Common myeloid progenitor, CD34-positive (primary cell): ENCODE measurements around the gene BICDL1.
"Not testable (repeated sequence)": the region's sequence is repeated elsewhere in the genome, so short reads cannot be mapped to it uniquely, and the experiment has no call there.

Source experiments
- CTCF ChIA-PET: fragments of 350-600 bp; sonication (Branson Sonifier 250); formaldehyde crosslinking; loops from one replicate; lab custom pipeline; 2021; ENCODE audit warnings: antibody characterized with exemption; lab: Charles Lee
- POLR2A ChIA-PET: fragments of 350-600 bp; sonication (Branson Sonifier 250); formaldehyde crosslinking; loops from one replicate; lab custom pipeline; 2021; ENCODE audit warnings: antibody characterized with exemption; lab: Charles Lee
- DNase-seq, 3 donors: peaks; one replicate each; pipeline versions ENCODE4 v3.0.0 to v3.0.0-alpha.2; 2013
- H3K27ac ChIP-seq, 2 experiments: 1 replicate in 1 of 2; 2 replicates in 1 of 2; pipeline ENCODE4 v1.7.0; 2013; ENCODE audit warnings: inconsistent platforms in 2 of 2, low read length in 2 of 2, mild to moderate bottlenecking in 2 of 2, low read depth in 1 of 2, moderate library complexity in 1 of 2; ENCODE audit not compliant: severe bottlenecking in 2 of 2, insufficient read depth in 1 of 2, poor library complexity in 1 of 2
- H3K27me3 ChIP-seq, 5 experiments: replicated peaks in 2 of 5; 1 replicate in 3 of 5; 2 replicates in 2 of 5; pipeline versions ENCODE4 v1.6.1 to v1.7.0; 2013; ENCODE audit warnings: low read length in 4 of 5, mild to moderate bottlenecking in 2 of 5, moderate library complexity in 2 of 5, inconsistent platforms in 1 of 5; ENCODE audit not compliant: insufficient read depth in 5 of 5, control insufficient read depth in 4 of 5
- H3K36me3 ChIP-seq, 4 experiments: 1 replicate in 2 of 4; 2 replicates in 2 of 4; pipeline versions ENCODE4 v1.6.1 to v1.7.0; 2013; ENCODE audit warnings: low read length in 3 of 4, control low read depth in 1 of 4, mild to moderate bottlenecking in 1 of 4; ENCODE audit not compliant: control insufficient read depth in 4 of 4, insufficient read depth in 4 of 4
- H3K4me1 ChIP-seq, 4 experiments: 1 replicate in 3 of 4; 2 replicates in 1 of 4; pipeline versions ENCODE4 v1.6.1 to v1.7.1; 2013; ENCODE audit warnings: low read length in 3 of 4, mild to moderate bottlenecking in 3 of 4, control low read depth in 1 of 4, inconsistent platforms in 1 of 4, moderate library complexity in 1 of 4; ENCODE audit not compliant: control insufficient read depth in 4 of 4, insufficient read depth in 4 of 4; ENCODE audit errors: control extremely low read depth in 1 of 4
- H3K4me3 ChIP-seq, 7 experiments: 1 replicate in 4 of 7; 2 replicates in 3 of 7; pipeline versions ENCODE4 v1.5.1 to v1.7.0; 2013; ENCODE audit warnings: mild to moderate bottlenecking in 7 of 7, low read length in 6 of 7, moderate library complexity in 6 of 7, inconsistent platforms in 2 of 7, low read depth in 2 of 7, control low read depth in 1 of 7; ENCODE audit not compliant: insufficient read depth in 4 of 7, control insufficient read depth in 1 of 7; ENCODE audit errors: extremely low read depth in 1 of 7
- H3K9me3 ChIP-seq, 5 experiments: 1 replicate in 4 of 5; 2 replicates in 1 of 5; pipeline versions ENCODE4 v1.6.1 to v1.7.1; 2013; ENCODE audit warnings: low read length in 4 of 5, mild to moderate bottlenecking in 2 of 5, inconsistent platforms in 1 of 5, low read depth in 1 of 5, moderate library complexity in 1 of 5; ENCODE audit not compliant: control insufficient read depth in 4 of 5, insufficient read depth in 2 of 5; ENCODE audit errors: control extremely low read depth in 1 of 5
- WGBS: methylation state at CpG from one replicate; pipeline ENCODE4 v1.1.5; 2013; ENCODE audit not compliant: insufficient coverage; 5-methylcytosine and 5-hydroxymethylcytosine counted together

Gene BICDL1

DNA sequence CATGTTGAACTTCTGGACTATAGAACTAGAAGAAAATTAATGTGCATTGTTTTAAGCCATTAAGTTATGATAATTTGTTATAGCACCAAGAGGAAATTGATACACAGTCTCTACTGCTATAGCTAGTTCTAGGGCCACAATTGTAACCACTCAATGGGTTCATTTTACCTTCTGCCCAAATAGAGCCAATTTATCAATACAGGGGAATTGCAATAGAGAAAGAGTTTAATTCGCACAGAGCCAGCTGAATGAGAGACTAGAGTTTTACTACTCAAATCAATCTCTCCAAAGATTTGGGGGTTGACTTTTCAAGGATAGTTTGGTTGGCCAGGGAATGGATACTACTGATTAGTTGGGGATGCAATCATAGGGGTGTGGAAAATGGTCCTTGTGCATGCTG lies 31.9 kb upstream of the BICDL1 start:
- ChIA-PET CTCF (interaction anchor here (1.3 kb wide), 1 partner anchor 7 kb away, joined by 3 read pairs; no protein-coding TSS in a partner anchor), POLR2A (no interaction called here)
- H3K4me1 ChIP-seq: no peaks in the 10 kb centered on the region
- H3K27ac ChIP-seq: no peak overlapping the region
- no peaks in the 10 kb centered on the region for H3K27me3 ChIP-seq
- H3K36me3 ChIP-seq: no peaks in the 10 kb centered on the region
- peaks cover 0 to 25% (median 14%) of the 10 kb centered on the region in 5 experiments for H3K9me3 ChIP-seq
- whole genome bisulfite sequencing: no CpG with 5 or more reads among the region's 1 CpG
- no peak for DNase-seq
- H3K4me3 ChIP-seq: no peak overlapping the region

DNA sequence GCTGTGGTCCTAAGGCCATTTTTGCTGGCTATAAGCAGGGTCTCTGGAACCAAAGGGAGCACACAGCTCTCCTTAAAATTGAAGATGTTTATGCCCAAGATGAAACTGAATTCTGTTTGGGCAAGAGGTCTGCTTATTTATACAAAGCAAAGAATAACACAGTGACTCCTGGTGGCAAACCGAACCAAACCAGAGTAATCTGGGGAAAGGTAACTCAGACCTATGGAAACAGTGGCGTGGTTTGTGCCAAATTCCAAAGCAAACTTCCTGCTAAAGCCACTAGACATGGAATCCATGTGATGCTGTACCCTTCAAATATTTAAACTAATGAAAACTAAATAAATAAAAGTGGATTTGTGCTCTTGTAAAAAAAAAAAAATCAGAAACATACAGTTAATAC lies 29.6 kb upstream of the BICDL1 start:
- H3K4me3 ChIP-seq: no peak overlapping the region
- peaks cover 0 to 2% (median 0%) of the 10 kb centered on the region in 5 experiments for H3K27me3 ChIP-seq
- H3K36me3 ChIP-seq: no peaks in the 10 kb centered on the region
- no peak overlapping the region for H3K27ac ChIP-seq
- no peak for DNase-seq
- 100% methylated on average over 1 of the region's 2 CpGs for WGBS
- H3K4me1 ChIP-seq: no peaks in the 10 kb centered on the region
- CTCF ChIA-PET: no interaction called here
- peaks cover 0 to 25% (median 14%) of the 10 kb centered on the region in 5 experiments for H3K9me3 ChIP-seq
- POLR2A ChIA-PET: no interaction called here

DNA sequence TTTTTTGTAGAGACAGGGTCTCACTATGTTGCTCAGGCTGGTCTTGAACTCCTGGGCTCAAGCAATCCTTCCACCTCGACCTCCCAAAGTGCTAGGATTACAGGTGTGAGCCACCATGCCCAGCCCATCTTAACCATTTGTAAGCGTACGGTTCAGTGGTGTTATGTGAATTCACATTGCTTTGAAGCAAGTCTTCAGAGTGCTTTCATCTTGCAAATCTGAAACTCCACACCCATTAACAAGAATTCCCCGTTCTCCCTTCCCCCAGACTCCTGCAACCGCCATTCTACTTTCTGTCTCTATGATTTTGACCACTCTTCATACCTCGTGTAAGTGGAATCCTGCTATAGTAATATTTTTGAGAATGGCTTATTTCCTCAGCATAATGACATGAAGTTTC lies 24.9 kb upstream of the BICDL1 start:
- DNase-seq: no peak
- 100% methylated on average over 1 of the region's 6 CpGs for WGBS
- Histone ChIP-seq H3K9me3 (no peaks in the 10 kb centered on the region), H3K4me1 (no peaks in the 10 kb centered on the region), H3K27ac (no peak overlapping the region), H3K27me3 (peaks cover 0 to 2% (median 0%) of the 10 kb centered on the region in 5 experiments), H3K36me3 (no peaks in the 10 kb centered on the region), H3K4me3 (no peak overlapping the region)
- POLR2A ChIA-PET: interaction anchor here (0.6 to 0.7 kb wide), 2 partner anchors 212 to 318 kb away, joined by 3 read pairs; no protein-coding TSS in a partner anchor
- CTCF ChIA-PET: no interaction called here

DNA sequence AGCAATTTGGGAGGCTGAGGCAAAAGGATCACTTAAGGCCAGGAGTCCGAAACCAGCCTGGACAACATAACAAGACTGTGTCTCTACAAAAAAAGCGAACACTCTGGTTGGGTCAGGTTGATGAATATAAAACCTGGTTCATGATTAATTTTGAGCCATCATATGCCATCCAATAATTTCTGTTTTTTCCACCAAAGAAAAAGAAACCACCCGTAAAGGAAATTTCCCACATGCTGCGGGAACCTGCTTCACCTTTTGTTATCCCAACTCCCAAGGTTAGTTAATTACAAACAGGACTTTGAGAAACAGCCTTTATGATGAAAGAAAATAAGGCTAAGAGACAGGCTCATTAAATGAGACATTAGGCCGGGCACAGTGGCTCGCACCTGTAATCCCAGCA lies 24.1 kb upstream of the BICDL1 start:
- Histone ChIP-seq H3K36me3 (no peaks in the 10 kb centered on the region), H3K27me3 (peaks cover 0 to 2% (median 0%) of the 10 kb centered on the region in 5 experiments), H3K4me1 (no peaks in the 10 kb centered on the region), H3K27ac (no peak overlapping the region), H3K9me3 (no peaks in the 10 kb centered on the region), H3K4me3 (no peak overlapping the region)
- no peak for DNase-seq
- WGBS: 93% methylated on average over 3 of the region's 6 CpGs
- CTCF ChIA-PET: no interaction called here
- POLR2A ChIA-PET: interaction anchor here (0.7 kb wide), 1 partner anchor 319 kb away, joined by 3 read pairs; no protein-coding TSS in a partner anchor

DNA sequence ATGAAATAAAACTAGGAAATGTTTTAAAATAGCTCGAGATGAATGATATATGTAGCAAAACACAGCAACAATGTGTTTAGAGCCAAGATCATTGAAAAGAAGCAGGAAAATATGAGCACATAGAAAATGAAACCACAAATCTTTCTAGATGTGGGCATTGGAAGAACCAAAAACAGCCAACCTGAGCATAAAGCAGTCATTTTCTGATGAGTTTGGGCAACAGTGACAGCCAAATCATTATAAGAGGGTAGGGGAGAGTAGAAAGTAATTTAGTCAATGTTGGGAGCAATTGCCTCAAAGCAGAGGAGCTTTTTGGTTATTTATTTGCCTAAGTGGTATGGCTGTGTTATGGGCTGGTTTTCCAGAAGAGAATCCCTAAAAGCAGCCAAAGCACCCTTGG lies 8.8 kb upstream of the BICDL1 start:
- Histone ChIP-seq H3K9me3 (no peaks in the 10 kb centered on the region), H3K36me3 (no peaks in the 10 kb centered on the region), H3K27me3 (peaks cover 3 to 36% (median 7%) of the 10 kb centered on the region in 5 experiments), H3K4me3 (no peak overlapping the region), H3K4me1 (no peaks in the 10 kb centered on the region), H3K27ac (no peak overlapping the region)
- CTCF ChIA-PET: no interaction called here
- 86% methylated on average over 1 of the region's 1 CpG for WGBS
- POLR2A ChIA-PET: no interaction called here
- no peak for DNase-seq

DNA sequence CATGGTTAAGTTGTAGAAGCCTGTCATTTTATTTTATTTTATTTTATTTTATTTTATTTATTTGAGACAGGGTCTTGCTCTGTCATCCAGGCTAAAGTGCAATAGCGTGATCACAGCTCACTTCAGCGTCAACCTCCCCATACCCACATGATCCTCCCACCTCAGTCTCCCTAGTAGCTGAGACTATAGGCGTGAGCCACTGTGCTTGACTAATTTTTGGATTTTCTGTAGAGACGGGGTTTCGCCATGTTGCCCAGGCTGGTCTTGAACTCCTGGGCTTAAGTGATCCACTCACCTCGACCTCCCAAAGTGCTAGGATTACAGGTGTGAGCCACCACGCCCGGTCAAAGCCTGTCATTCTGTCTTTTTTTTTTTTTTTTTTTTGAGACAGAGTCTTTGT lies 8.3 kb upstream of the BICDL1 start:
- H3K4me3 ChIP-seq, H3K9me3 ChIP-seq, H3K36me3 ChIP-seq, DNase-seq, CTCF ChIA-PET, H3K4me1 ChIP-seq, POLR2A ChIA-PET, H3K27ac ChIP-seq: not testable (repeated sequence)
- H3K27me3 ChIP-seq: peaks cover 0 to 33% (median 7%) of the 10 kb centered on the region in 5 experiments
- 97% methylated on average over 6 of the region's 8 CpGs for WGBS

DNA sequence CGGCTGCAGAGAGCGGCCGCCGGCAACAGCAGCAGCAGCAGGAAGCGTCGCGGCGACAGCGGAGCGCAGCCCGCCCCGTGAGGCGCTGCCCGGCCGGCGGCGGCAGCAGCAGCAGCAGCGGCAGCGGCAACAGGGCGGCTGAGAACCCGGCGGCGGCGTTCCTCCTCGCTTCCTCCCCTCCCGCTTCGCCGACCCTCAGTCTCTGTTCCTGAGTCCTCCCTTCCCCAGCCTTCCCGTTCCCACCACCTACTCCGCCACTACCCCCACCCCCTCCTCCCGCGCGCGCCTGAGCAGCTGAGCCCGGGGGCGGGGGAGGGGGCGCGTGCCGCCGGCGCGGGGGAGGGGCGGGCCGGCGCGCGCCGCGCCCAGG lies 310 bp downstream of the BICDL1 start:
- Histone ChIP-seq H3K9me3 (no peaks in the 10 kb centered on the region), H3K27me3 (peaks cover 3 to 34% (median 12%) of the 10 kb centered on the region in 5 experiments), H3K36me3 (no peaks in the 10 kb centered on the region), H3K4me1 (peaks cover 0 to 23% (median 18%) of the 10 kb centered on the region in 4 experiments), H3K4me3 (peak overlapping the region; percentile 53 to 79 (median 62)), H3K27ac (no peak overlapping the region)
- ChIA-PET POLR2A (interaction anchor here (1.0 kb wide), 1 partner anchor 98 kb away, joined by 4 read pairs; no protein-coding TSS in a partner anchor), CTCF (interaction anchor here (0.9 to 1.6 kb wide), 2 partner anchors 11 to 98 kb away, joined by 3 to 6 read pairs; no protein-coding TSS in a partner anchor)
- DNase-seq: peak; percentile 54 to 83 (median 69)
- 0% methylated on average over 25 of the region's 49 CpGs for WGBS
